Endothelial cell of umbilical vein (primary cell): ENCODE results near the gene ABAT.

Source experiments
- EZH2 ChIP-seq: IDR thresholded peaks from 2 replicates; pipeline ENCODE4 v1.6.1; 2012; ENCODE audit warnings: borderline replicate concordance, low read depth, mild to moderate bottlenecking, moderate library complexity, low read length, inconsistent platforms; ENCODE audit not compliant: severe bottlenecking
- FOS ChIP-seq: IDR thresholded peaks from 2 replicates; pipeline ENCODE4 v1.6.1; 2011; ENCODE audit warnings: mild to moderate bottlenecking, low read length, moderate library complexity, borderline replicate concordance; ENCODE audit not compliant: insufficient read depth
- GATA2 ChIP-seq: IDR thresholded peaks from 2 replicates; pipeline ENCODE4 v1.7.0; 2011; ENCODE audit warnings: low read depth, mild to moderate bottlenecking, moderate library complexity, mixed read lengths, low read length; ENCODE audit not compliant: insufficient read length, insufficient read depth
- POLR2A ChIP-seq: IDR thresholded peaks from 2 replicates; pipeline ENCODE4 v1.6.1; 2012; ENCODE audit warnings: low read depth, mild to moderate bottlenecking, control low read depth, low read length
- POLR2AphosphoS5 ChIP-seq: IDR thresholded peaks from 2 replicates; pipeline ENCODE4 v1.6.1; 2012; ENCODE audit warnings: low read depth, mild to moderate bottlenecking, control low read depth, low read length, moderate library complexity; ENCODE audit not compliant: insufficient read depth
- TF ChIP-seq, protein P1 (sequence below), 2 donors: IDR thresholded peaks; 1 replicate in 1 of 2; 2 replicates in 1 of 2; pipeline ENCODE4 v1.5.1; 2011; ENCODE audit warnings: low read length in 2 of 2, mild to moderate bottlenecking in 2 of 2, moderate library complexity in 2 of 2, control low read depth in 1 of 2, inconsistent platforms in 1 of 2, low read depth in 1 of 2; ENCODE audit not compliant: insufficient read depth in 1 of 2; ENCODE audit errors: extremely low read depth in 1 of 2
- TF ChIP-seq, protein P2 (sequence below): IDR thresholded peaks from 2 replicates; pipeline ENCODE4 v1.6.1; 2011; ENCODE audit not compliant: insufficient read depth, insufficient read length

DNA sequence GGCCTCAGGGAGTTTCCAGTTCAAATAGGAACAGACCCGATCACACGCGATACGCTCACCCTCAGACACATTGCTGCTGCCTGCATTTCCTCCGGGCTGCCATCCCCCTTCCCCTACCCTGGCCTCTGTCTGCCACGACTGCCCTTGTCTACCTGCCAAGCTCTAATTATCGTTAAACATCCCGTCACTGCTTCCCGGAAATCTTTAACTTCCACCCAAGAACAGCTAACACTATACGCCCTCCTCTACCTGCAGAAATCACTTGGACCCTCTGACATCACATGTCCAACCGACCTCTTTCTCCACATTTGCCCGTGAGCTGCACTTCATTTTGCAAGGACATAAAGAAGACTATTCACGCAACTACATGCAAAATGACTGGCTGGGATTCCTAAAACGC is 40.4 kb downstream of the ABAT start:
- TF ChIP-seq, protein P1, sequence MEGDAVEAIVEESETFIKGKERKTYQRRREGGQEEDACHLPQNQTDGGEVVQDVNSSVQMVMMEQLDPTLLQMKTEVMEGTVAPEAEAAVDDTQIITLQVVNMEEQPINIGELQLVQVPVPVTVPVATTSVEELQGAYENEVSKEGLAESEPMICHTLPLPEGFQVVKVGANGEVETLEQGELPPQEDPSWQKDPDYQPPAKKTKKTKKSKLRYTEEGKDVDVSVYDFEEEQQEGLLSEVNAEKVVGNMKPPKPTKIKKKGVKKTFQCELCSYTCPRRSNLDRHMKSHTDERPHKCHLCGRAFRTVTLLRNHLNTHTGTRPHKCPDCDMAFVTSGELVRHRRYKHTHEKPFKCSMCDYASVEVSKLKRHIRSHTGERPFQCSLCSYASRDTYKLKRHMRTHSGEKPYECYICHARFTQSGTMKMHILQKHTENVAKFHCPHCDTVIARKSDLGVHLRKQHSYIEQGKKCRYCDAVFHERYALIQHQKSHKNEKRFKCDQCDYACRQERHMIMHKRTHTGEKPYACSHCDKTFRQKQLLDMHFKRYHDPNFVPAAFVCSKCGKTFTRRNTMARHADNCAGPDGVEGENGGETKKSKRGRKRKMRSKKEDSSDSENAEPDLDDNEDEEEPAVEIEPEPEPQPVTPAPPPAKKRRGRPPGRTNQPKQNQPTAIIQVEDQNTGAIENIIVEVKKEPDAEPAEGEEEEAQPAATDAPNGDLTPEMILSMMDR (IDR thresholded peaks at IDR 0.05; ENCODE audit: extremely low read depth in 1 of 2, insufficient read depth in 1 of 2, low read depth in 1 of 2, low read length in 2 of 2), result no peak
- TF ChIP-seq GATA2, result no peak
- TF ChIP-seq, protein P2, sequence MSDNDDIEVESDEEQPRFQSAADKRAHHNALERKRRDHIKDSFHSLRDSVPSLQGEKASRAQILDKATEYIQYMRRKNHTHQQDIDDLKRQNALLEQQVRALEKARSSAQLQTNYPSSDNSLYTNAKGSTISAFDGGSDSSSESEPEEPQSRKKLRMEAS, result no peak
- TF ChIP-seq FOS, result no peak
- TF ChIP-seq POLR2AphosphoS5, result no peak
- TF ChIP-seq POLR2A, result no peak
- no peak for TF ChIP-seq EZH2
